ENCODE measurements around the gene PSMB8. TPM values are rescaled to one million over a fixed set of nuclear protein-coding genes. Genes with fewer than 3 reads are reported as not detected.

The PSMB8 gene
- polyA plus RNA-seq, 1 donor (not counting 4 experiments of a cell fraction or from before 2014, with no cell fraction given): 63.4 TPM

GRCh38 chr6:32887616-32888015 is 43.8 kb upstream of the PSMB8 start:
- TF ChIP-seq EZH2 (IDR thresholded peaks at IDR 0.05; ENCODE audit: low read length) (no peak), CTCF (optimal IDR thresholded peaks at IDR 0.05 in 1 of 3, IDR thresholded peaks at IDR 0.05 in 1 of 3, conservative IDR thresholded peaks at IDR 0.05 in 1 of 3; ENCODE audit: extremely low read depth in 1 of 3, insufficient read depth in 2 of 3, low read length in 3 of 3) (no peak)
- no peak overlapping the region for H3K4me3 ChIP-seq (ENCODE audit: control insufficient read depth in 2 of 3, extremely low read depth in 1 of 3, insufficient read depth in 2 of 3, low read depth in 1 of 3, low read length in 3 of 3)
- dilution Hi-C loops (cut with MboI; ENCODE audit: extremely low pct_ligation_motif_present, low sequenced_read_pairs): no loop called here
- H3K4me1 ChIP-seq (ENCODE audit: control insufficient read depth, extremely low read depth, insufficient read depth, low read length): peaks cover 7% of the 10 kb centered on the region
- H3K79me2 ChIP-seq (ENCODE audit: control insufficient read depth, insufficient read depth, low read length): no peaks in the 10 kb centered on the region
- H3K36me3 ChIP-seq (ENCODE audit: control insufficient read depth in 2 of 2, extremely low read depth in 1 of 2, insufficient read depth in 2 of 2, low read length in 2 of 2): no peaks in the 10 kb centered on the region
- H3K27ac ChIP-seq (ENCODE audit: control insufficient read depth, insufficient read depth, low read length): no peak overlapping the region
- no peak for DNase-seq (ENCODE audit: low read depth, low spot score)
- no peaks in the 10 kb centered on the region for H3K9me1 ChIP-seq (ENCODE audit: control insufficient read depth, extremely low read depth, insufficient read depth, low read length)
- FAIRE-seq: no peak
- no peaks in the 10 kb centered on the region for H3K9me3 ChIP-seq (ENCODE audit: control insufficient read depth, low read depth, low read length)
- no peaks in the 10 kb centered on the region for H3K27me3 ChIP-seq (ENCODE audit: control insufficient read depth, extremely low read depth, insufficient read depth, low read length)
- no peak overlapping the region for H3K9ac ChIP-seq (ENCODE audit: control insufficient read depth, extremely low read depth, insufficient read depth, low read length)
- no peaks in the 10 kb centered on the region for H4K20me1 ChIP-seq (ENCODE audit: control insufficient read depth, extremely low read depth, insufficient read depth, low read length)
- H3K4me2 ChIP-seq (ENCODE audit: control insufficient read depth, extremely low read depth, insufficient read depth, low read depth, low read length): no peak overlapping the region
- no peak overlapping the region for H2AFZ ChIP-seq (ENCODE audit: control insufficient read depth, low read length)

GRCh38 chr6:32886681-32887383 is 43.0 kb upstream of the PSMB8 start:
- no peak overlapping the region for H3K4me2 ChIP-seq (ENCODE audit: control insufficient read depth, extremely low read depth, insufficient read depth, low read depth, low read length)
- no peaks in the 10 kb centered on the region for H3K79me2 ChIP-seq (ENCODE audit: control insufficient read depth, insufficient read depth, low read length)
- H4K20me1 ChIP-seq (ENCODE audit: control insufficient read depth, extremely low read depth, insufficient read depth, low read length): no peaks in the 10 kb centered on the region
- H3K9ac ChIP-seq (ENCODE audit: control insufficient read depth, extremely low read depth, insufficient read depth, low read length): no peak overlapping the region
- H3K4me3 ChIP-seq (ENCODE audit: control insufficient read depth in 2 of 3, extremely low read depth in 1 of 3, insufficient read depth in 2 of 3, low read depth in 1 of 3, low read length in 3 of 3): no peak overlapping the region
- H3K9me1 ChIP-seq (ENCODE audit: control insufficient read depth, extremely low read depth, insufficient read depth, low read length): no peaks in the 10 kb centered on the region
- no peak overlapping the region for H2AFZ ChIP-seq (ENCODE audit: control insufficient read depth, low read length)
- peaks cover 10% of the 10 kb centered on the region for H3K4me1 ChIP-seq (ENCODE audit: control insufficient read depth, extremely low read depth, insufficient read depth, low read length)
- DNase-seq (ENCODE audit: low read depth, low spot score) (no peak), FAIRE-seq (no peak)
- H3K9me3 ChIP-seq (ENCODE audit: control insufficient read depth, low read depth, low read length): no peaks in the 10 kb centered on the region
- dilution Hi-C loops (cut with MboI; ENCODE audit: extremely low pct_ligation_motif_present, low sequenced_read_pairs): no loop called here
- no peaks in the 10 kb centered on the region for H3K36me3 ChIP-seq (ENCODE audit: control insufficient read depth in 2 of 2, extremely low read depth in 1 of 2, insufficient read depth in 2 of 2, low read length in 2 of 2)
- H3K27me3 ChIP-seq (ENCODE audit: control insufficient read depth, extremely low read depth, insufficient read depth, low read length): no peaks in the 10 kb centered on the region
- no peak for TF ChIP-seq CTCF (optimal IDR thresholded peaks at IDR 0.05 in 1 of 3, IDR thresholded peaks at IDR 0.05 in 1 of 3, conservative IDR thresholded peaks at IDR 0.05 in 1 of 3; ENCODE audit: extremely low read depth in 1 of 3, insufficient read depth in 2 of 3, low read length in 3 of 3)
- TF ChIP-seq EZH2 (IDR thresholded peaks at IDR 0.05; ENCODE audit: low read length): no peak
- no peak overlapping the region for H3K27ac ChIP-seq (ENCODE audit: control insufficient read depth, insufficient read depth, low read length)

All from keratinocyte (primary cell).